GM21825 (cell line): ENCODE data around the gene KCNIP4.
"Not testable (repeated sequence)": the region's sequence is repeated elsewhere in the genome, so short reads cannot be mapped to it uniquely, and the experiment has no call there.

Experiments
- ATAC-seq: cut with Tn5 transposase; IDR thresholded peaks from one replicate; pipeline ENCODE4 v1.9.1; 2021; ENCODE audit warnings: mild to moderate bottlenecking, moderate library complexity; ENCODE audit not compliant: unreplicated experiment

Gene KCNIP4

DNA sequence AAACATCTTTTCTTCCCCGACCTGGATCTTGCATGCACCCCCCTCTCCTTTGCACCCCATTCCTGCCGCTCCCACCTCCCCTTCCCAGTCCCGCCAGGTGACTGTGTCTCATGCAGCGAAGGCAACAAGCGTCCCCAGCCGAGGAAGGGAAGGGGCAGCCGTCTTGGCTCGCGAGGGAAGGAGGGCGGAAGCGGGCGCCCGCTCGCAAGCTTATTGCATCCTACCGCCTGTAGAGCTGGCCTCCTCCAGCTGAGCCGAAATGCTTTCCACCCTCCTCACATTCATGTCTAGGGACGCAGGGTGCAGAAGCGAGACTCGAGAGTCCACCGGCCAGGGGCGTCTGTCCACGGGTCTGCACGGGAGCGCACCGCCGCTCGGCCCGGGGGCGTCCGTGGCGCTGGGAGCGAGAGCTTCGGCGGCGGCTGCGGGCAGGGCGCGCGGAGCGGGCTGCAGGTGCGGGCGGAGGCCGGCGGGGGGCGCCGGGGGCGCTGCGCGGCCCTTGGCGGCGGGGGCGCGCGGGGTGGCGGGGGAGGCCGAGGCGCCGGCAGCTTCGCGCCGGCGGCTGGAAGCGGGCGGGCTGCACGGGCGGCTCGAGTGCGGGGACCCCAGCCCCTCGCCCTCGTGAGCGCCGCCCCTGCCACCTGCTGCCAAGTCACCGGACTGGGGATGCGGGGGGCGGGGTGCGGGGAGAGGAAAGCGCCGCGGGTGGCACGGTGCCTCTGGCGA lies at the start of gene KCNIP4:
Gene KCNIP4, minus strand, starts transcription at position 426 of the 726 bp plus-strand sequence.
- ATAC-seq, result no peak

DNA sequence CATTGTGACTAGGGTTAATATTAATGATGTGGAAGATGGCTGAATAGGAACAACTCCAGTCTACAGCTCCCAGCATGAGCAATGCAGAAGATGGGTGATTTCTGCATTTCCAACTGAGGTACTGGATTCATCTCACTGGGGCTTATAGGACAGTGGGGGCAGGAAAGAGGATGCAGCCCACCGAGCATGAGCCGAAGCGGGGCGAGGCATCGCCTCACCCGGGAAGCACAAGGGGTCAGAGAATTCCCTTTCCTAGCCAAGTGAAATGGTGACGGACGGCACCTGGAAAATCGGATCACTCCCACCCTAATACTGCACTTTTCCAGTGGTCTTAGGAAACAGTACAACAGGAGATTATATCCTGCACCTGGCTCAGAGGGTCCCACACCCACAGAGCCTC lies 48.0 kb upstream of the KCNIP4 start:
- not testable (repeated sequence) for ATAC-seq

DNA sequence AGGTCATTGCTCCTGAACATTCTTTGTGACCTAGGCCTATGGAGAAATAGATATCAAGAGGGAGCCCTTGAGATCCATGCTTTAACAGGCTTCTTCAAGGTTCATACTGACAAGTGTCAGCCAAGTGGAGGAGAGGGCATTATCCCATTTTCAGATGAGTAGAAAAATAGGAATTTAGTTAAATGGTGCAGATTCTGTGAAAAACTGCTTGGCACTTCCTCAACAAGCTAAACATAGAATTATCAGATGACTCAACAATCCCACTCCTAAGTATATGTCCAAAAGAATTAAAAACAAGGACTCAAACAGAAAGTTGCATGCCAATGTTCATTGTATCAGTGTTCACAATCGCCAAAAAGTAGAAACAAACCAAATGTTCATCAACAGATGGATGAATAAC lies 43.8 kb upstream of the KCNIP4 start:
- no peak for ATAC-seq

DNA sequence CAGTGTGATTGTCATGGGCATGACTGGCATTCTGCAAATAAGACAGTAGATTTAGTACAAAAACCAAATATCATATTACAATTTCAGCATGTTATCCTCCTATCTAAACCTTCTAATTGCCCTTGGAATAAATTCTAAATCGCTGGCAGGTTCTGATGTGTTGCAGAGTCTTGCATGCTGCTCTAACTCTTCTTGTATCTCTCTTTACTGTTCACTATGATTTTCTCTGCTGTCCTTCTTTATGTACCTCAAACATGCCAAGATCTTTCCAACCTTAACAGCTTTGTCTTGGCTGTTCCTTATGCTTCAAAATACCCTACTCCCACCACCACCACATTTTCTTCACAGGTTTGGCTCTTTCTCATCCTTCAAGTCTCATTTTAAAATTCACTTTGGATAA lies 43.0 kb upstream of the KCNIP4 start:
- no peak for ATAC-seq

DNA sequence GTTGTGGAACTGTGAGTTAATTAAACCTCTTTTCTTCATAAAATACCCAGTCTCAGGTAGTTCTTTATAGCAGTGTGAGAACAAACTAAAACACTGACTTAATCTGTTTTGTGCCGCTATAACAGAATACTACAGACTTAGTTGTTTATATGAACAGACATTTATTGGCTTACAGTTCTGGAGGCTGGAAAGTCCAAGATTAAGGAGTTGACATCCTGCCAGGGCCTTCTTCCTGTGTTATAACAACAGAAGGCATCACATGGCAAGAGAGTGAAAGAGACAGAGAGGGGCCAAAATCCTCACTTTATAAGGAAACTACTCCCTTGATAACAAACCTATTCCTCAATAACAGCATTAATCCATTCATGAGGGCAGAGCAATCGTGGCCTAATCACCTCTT lies 42.5 kb upstream of the KCNIP4 start:
- no peak for ATAC-seq

DNA sequence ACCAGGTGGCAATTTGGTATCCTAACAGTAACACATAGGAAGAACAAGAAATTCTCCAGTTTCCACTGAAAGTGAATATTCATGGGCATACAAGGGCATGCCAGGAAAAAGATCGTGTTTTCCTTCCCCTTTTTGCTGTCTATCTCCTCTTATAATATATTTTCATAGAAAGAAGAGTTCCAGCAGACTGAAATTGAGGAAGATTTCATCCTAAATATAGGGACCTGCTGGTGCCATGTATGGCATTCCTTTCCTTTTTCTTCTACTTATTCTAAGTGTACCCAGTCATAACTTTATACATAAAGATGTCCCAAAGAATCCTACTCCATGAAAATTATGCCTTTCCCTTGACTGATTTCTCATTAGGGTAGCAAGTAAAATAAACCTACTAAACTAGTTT lies 40.8 kb upstream of the KCNIP4 start:
- ATAC-seq, result no peak

DNA sequence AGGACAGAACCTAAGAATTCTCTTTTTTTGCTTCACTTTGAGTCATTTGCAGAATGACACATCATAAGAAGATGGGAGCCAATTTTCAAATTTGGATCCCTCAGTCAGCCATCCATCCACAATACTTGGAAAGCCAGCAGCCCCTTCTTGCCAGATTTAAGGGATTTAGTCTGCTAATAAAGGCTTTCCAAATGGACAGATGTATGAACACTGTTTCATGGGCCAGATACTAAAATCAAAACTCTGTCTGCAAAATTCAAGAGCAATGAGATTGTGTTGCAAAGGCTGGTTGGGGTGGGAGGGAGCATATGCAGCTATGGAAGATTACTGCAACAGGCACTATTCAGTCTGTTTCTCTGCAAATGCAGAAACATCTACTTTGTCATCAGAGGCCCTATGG lies 37.7 kb upstream of the KCNIP4 start:
- ATAC-seq, result no peak

DNA sequence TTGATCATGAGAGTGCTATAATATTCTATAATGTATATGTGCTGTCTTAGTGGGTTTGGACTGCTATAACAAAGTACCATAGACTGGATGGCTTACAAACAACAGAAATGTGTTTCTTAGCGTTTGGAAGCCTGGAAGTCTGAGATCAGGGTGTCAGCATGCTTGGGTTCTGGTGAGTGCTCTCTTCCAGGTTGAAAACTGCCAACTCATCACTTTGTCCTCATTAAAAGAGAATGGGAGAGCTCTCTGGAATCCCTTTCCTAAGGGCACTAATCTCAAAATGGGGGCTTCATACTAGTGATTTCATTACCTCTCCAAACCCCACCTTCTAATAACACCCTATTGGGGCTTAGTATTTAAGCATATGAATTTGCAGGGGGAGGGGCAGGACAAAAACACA lies 33.5 kb upstream of the KCNIP4 start:
- ATAC-seq, result no peak

DNA sequence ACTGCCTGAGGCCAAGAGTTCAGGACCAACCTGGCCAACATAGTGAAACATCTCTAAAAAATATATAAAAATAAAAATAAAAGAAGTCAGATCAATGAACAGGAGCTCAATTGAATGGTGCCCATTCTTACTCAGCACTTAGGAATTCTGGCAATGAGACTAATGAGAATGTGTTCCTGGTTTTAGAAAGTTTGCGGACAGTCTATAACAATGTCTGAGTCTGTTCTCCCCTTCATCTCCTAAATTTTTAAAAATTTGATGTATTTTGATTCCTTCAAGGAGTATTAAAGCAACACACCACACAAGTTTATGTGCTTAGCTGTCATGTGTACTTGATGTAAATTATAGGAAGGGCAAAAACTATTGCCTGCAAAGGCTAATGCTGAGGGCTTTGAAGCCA lies 30.6 kb upstream of the KCNIP4 start:
- no peak for ATAC-seq

DNA sequence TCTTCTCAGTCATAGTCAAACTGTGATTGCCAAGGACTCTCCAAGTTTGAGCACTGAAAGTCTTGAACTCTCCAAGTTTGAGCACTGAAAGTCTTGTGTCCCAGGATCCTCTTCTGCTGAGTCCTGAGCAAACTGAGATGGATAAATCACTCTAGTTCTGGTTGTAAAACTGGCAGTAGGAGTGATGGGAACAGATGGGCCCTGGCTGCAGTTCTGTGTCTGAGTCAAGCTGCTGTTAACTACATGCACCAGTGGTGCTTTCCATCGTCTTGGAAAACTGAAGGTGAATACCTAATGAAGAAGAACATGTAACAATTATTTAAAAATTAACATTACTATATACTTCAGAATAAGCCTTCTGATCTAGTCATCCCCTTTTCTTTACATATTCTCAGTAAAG lies 27.6 kb upstream of the KCNIP4 start:
- no peak for ATAC-seq

DNA sequence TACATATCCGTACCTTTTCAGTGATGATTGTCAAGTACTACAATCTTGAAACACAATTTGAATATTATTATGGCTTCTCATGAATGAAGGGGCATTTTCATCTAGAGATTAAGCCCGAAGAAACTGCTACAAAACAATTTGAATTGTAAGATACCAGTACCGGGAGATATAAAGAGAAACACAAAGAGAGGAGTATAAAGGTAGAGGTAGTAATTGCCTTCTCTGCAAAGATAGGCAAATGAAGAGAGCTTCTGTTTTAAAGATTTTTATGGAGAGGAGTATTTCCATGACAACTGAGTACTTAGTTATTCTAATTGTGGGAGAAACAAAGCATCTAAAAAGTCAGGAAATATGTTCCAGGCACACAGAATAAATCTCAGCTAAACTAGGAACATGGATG lies 25.3 kb upstream of the KCNIP4 start:
- ATAC-seq, result no peak

DNA sequence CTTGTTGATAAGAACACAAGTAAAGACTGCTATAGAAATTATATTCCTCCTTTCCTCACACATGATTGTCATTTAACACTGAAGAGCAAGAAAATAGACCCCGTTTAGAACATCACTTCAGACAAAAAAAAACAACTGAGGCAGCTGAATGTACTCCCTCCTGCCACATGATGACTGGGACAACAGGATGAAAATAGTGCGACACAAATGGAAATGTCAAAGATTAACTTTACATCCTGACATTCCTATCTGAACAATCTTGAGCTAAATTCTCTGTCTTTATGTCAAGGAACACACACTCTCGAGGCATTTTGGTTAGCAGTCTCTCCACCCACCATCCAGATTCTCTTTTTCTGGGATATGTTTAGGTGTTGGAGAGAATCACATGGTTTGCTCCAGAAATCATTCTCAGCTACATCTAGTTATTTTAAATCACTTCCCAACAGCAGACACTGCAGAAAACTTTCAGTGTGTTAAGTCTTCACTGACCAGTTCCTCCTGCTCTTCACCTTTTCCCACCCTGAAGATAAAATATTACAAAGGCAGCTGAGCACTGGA lies 16.3 kb upstream of the KCNIP4 start:
- ATAC-seq, result no peak

DNA sequence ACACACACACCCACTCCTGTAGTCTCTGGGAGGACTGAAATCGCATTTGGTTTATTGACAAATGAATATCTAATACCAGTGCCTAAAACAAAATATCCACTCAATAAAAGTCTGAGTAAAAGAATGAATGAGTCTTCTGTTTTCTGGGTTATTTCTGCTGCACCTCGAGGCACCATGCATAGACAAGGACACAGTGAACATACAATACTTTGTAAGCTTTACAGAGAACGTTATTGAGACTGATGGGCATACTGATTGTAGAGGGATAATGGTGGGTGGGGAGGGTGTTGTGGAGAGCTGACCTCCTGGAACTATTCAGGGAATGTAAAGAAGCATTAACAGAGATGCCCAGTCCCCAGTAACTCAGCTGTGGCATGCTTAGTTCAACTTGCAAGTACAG lies 14.1 kb upstream of the KCNIP4 start:
- ATAC-seq, result no peak

DNA sequence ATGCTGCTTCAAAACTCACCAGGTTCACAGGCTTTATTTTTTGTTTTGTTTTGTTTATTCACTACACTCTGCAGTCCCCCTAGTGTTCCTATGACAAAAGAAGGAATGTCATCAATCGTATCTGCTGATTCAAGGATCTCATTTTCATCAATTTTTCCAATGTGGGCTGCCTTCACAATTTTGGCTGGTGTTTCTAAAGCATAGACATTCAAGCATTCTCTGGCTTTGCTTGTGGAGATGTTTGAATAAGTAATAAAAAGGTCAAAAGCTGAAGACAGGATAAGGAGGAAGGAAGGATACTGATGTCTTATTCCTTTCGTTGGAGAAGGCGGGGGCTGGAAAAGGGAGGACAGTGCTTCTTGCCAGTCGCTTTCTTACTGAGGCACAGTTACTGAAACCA lies 12.2 kb upstream of the KCNIP4 start:
- ATAC-seq, result no peak

DNA sequence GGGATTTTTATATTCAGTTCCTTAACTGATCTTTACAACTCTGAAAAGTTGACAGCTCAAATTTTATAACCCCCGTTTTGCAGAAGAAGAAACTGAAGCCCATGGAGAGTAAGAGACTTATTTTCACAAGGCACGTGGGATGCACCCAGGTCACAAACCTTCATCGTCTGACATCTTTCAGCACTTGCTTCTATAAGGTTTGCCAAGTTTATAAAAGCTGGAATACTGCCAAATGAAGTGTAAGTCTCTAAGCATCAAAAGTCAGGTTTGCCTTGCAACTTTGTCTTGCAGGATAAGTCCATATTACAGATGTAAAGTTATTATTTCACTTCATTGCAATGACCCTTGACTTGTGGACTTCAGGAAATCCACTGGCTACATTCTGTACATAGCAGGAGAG lies 6.3 kb upstream of the KCNIP4 start:
- no peak for ATAC-seq

DNA sequence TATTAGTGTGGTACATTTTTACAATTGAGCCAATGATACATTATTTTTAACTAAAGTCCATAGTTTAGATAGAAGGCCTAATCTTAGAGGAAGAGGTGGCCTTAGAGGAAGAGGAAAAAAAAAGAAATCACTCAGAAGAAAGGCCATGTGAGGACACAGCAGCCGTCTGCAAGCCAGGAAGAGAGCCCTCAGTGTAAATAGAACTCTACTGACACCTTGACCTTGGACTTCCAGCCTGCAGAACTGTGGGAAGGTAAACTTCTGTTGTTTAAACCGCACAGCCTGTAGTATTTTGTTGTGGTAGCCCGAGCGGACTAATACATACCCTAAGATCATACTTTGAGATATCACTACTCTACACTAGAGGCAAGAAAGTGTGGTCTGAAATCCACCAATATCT lies 5.1 kb upstream of the KCNIP4 start:
- ATAC-seq, result no peak

DNA sequence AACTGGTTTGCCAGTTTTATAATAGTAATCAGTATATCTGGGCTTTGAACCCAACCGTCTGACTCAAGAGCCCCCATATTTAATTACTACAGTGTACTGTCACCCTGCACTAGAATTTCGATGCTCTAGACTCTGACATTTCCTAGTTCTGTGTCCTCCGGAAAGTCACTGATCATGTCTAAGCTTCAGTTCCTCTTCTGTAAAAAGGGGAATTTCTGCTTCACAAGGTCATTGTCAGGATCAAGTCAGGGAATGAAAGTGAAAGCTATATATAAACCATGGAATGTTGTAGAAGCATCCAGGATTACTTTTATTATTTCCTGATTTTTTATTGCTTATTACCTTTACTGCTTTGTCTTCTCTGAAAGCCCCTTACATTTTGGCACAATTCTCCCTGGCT lies 4.0 kb upstream of the KCNIP4 start:
- no peak for ATAC-seq

DNA sequence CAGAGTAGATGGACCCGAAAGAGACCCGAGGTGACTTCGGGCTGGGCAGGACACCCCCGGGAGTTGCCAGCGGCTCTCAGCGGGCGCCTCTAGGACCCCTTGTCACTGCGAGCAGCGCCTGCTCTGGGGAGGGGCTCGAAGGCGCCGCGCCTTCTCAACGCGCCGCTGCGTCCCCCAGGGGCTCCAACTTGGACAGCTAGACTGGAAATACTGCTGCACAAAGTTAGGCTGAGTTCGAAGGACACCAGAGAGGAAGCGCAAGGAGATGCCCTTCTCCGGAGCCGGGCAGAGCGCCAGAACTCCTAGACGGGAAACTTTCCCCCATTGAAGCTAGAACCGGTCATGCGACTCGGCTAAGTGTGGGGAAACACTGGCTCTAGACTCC lies 493 bp upstream of the KCNIP4 start:
- no peak for ATAC-seq

DNA sequence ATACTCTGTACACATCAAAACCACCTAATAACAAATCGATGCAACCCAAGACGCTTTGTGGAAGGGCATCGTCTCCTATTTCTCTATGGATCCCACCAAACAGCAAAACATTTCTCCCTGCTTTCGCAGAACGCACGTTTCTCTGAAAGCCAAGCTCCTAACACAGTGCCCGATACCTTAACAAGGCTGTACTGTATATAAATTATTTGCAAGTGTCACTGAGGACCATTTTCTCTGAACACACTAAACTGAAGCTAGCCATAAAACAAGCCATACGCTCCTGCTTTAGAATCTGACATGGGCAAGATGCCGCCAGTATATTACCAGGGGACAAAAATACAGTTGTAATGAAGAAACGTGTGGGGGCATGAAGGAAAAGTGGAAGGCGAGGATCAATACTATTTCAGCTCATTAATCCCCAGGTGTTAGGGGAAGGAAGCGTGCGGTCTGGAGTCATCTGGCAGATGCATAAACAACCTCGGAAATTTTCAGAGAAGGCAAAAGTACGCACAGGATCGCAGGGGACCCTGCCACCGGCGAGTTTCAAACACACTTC lies 703 bp downstream of the KCNIP4 start:
- ATAC-seq, result no peak

DNA sequence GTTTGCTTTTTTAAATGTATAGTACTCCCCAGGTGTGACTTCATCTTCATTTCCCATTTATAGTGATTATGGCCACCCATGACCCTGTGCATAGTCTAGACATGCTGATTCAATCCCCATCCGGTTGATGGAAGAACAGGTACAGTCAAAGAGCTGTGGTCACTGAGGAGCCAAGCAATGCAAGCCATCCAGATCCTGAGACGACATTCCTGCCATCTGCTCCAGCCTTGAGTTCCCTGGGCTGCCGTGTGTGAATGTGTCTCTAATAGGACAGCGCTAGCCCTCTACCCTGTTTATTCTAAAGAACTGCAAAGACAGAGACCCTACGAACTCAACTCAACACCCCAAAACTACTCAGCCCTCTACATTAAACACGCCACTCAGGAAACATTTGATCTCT lies 1.7 kb downstream of the KCNIP4 start:
- no peak for ATAC-seq

DNA sequence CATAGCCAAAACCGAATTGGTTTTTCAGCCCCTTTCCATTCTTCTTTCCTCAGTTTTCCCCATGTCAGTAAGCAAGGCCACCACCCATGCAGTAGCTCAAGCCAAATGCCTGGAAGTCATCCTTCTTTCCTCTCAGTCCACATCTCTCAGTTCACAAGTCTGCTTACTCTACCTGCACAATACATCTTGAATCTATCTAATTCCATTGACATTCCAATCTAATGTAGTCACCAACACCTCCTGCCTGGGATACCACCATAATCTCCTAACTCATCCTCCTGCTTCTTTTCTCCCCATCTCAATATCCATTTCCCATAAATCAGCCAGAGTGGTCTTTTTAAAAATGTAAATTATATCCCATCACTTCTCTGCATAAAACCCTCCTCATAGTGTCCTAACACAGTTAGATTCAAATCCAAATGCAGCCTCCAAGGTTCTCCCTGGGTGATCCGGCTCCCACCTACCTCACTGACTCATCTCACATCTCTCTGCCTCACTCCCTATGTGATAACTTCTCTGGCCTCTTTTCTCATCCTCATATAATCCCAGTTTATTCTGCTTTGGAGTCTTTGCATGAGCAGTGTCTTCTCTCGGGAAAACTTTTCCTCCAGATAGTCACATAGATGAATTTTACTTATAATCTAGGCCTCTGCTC lies 26.9 kb downstream of the KCNIP4 start:
- no peak for ATAC-seq

DNA sequence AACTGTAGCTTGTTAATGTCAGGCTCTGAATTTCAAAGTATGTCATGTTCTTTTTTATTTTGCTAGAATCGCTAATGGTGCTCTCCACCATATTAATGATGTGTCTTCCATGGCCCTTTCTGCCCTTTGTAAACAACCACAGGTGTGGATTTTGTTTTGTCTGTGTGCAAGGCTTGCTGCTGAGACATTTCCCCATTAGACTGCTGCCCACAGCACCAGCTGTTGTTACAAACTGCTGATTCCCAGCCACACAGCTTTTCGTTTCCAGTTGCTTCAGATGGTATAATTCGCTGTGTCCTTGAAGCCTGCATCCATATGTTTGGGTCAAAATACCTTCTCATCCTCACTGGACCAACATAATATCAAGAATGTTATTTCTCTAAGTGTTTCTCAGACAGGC lies 32.8 kb downstream of the KCNIP4 start:
- ATAC-seq, result no peak
